Karpas-422 (cell line): ENCODE data around the gene SSMEM1. TPM values are rescaled to one million over a fixed set of nuclear protein-coding genes. Genes with fewer than 3 reads are reported as not detected.

Source experiments
- DNase-seq: peaks from one replicate; pipeline ENCODE4 v3.0.0-alpha.2; 2015
- H2AFZ ChIP-seq: fragments of 200-600 bp; sonication (generic); 2 replicates; pipeline ENCODE4 v1.6.1; 2014; ENCODE audit warnings: antibody characterized with exemption, low read length, mixed read lengths
- H3K27ac ChIP-seq: fragments of 200-600 bp; sonication (generic); 2 replicates; pipeline ENCODE4 v1.5.1; 2014; ENCODE audit warnings: mild to moderate bottlenecking, low read length, moderate library complexity
- H3K27me3 ChIP-seq: fragments of 200-600 bp; sonication (generic); 2 replicates; pipeline ENCODE4 v1.6.1; 2014; ENCODE audit warnings: low read length, mixed read lengths
- H3K36me3 ChIP-seq: fragments of 200-600 bp; sonication (generic); 2 replicates; pipeline ENCODE4 v1.6.1; 2014; ENCODE audit warnings: low read length, mixed read lengths; ENCODE audit not compliant: insufficient read depth
- H3K4me1 ChIP-seq: fragments of 200-600 bp; sonication (generic); 2 replicates; pipeline ENCODE4 v1.6.1; 2014; ENCODE audit warnings: mild to moderate bottlenecking, low read length, mixed read lengths
- H3K4me2 ChIP-seq: fragments of 200-600 bp; sonication (generic); 2 replicates; pipeline ENCODE4 v1.6.1; 2014; ENCODE audit warnings: low read length, low read depth, mild to moderate bottlenecking; ENCODE audit not compliant: poor library complexity, severe bottlenecking
- H3K4me3 ChIP-seq: fragments of 200-600 bp; sonication (generic); 2 replicates; pipeline ENCODE4 v1.5.1; 2014; ENCODE audit warnings: mild to moderate bottlenecking, antibody characterized with exemption, low read length, mixed read lengths
- H3K79me2 ChIP-seq: fragments of 200-600 bp; sonication (generic); 2 replicates; pipeline ENCODE4 v1.6.1; 2014; ENCODE audit warnings: mild to moderate bottlenecking, low read length, mixed read lengths
- H3K9ac ChIP-seq: fragments of 200-600 bp; sonication (generic); 2 replicates; pipeline ENCODE4 v1.6.0; 2014; ENCODE audit warnings: low read length
- H3K9me2 ChIP-seq: fragments of 200-600 bp; sonication (generic), shearing (Covaris generic); replicated peaks from 2 replicates; pipeline ENCODE4 v1.6.0; 2014; ENCODE audit warnings: mild to moderate bottlenecking, low read length, moderate library complexity; ENCODE audit not compliant: insufficient read depth
- H3K9me3 ChIP-seq: fragments of 300-700, 200-600 bp; sonication (generic); 2 replicates; pipeline ENCODE4 v1.6.1; 2014; ENCODE audit warnings: low read length, mixed read lengths
- H4K20me1 ChIP-seq: fragments of 200-600 bp; sonication (generic); 2 replicates; pipeline ENCODE4 v1.6.1; 2014; ENCODE audit warnings: mild to moderate bottlenecking, antibody characterized with exemption, low read length, low read depth; ENCODE audit not compliant: insufficient read depth
- total RNA-seq: library from RNA; depleted of rRNA; stranded (reverse); fragments of >200 nt; shearing (Covaris generic); gene quantifications from 2 replicates; pipeline ENCODE4 v1.2.3, GENCODE V29; 2014; ENCODE audit warnings: low replicate concordance

Gene SSMEM1
- total RNA-seq, 1 experiment from 2014 or later = not detected

DNA sequence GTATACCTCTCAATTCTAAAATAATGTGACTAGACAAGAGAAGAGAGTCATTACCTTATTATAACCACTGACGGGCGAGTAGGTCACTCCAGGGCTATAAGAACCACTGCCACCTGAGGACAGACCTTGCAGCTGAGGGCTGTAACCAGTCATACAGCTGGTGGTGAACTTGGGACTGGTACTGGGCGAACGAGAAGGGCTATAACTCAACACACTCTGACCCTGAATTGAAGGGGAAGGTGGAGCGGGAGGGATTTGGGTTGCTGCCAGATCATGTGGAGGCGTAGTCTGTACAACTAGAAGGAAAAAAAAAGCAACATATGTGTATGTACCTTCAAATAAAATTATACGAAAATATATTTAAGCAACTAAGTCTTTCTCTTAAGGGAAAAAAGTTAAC, 5.9 kb upstream of the SSMEM1 start:
- H2AFZ ChIP-seq = no peak overlapping the region
- no peak overlapping the region for H3K27ac ChIP-seq
- peaks cover 58% of the 10 kb centered on the region for H3K79me2 ChIP-seq
- no peak overlapping the region for H3K9ac ChIP-seq
- H3K4me3 ChIP-seq = no peak overlapping the region
- peaks cover 59% of the 10 kb centered on the region for H3K36me3 ChIP-seq
- H4K20me1 ChIP-seq = no peaks in the 10 kb centered on the region
- H3K4me1 ChIP-seq = peaks cover 17% of the 10 kb centered on the region
- H3K9me3 ChIP-seq = no peaks in the 10 kb centered on the region
- H3K27me3 ChIP-seq = no peaks in the 10 kb centered on the region
- DNase-seq = no peak
- H3K4me2 ChIP-seq = no peak overlapping the region
- no peaks in the 10 kb centered on the region for H3K9me2 ChIP-seq

DNA sequence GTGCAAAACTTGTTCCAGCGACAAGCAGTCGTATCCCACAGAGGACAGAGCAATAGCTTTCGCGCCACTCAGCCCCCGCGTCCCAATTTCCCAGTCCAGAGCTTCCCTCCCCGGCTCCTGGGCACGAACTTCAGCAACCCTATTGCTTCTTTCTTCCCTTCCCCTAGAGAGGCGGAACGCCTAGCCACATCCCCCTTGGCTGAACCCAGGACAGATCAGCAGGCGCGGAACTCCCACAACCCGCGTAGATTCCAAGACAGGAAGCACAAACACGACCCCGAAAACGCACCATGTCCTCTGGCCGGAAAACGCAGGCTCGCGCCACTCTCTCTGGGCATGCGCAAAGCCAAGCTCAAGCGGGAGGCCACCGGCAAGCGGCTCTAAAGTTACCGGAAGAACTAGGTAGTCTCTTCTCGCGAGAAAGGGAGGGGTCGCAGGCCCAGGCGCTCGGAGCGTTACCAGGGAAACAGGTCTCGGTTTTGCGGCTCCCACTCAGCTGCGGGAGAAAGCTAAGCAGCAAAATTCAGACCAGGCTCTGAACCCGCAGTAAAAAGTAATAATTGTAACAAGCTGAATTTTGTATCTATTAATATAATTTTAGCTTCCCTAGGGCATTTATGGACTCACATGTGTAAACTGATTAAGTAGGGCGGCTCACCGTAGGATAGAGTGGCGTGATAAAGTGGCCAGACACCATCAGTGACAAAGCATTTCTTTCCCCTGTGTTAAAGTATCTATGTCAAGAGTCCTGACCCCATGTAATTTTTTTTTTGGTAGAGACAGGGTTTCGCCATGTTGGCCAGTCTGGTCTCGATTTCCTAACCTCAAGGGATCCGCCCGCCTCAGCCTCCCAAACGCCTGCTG, 2.3 kb upstream of the SSMEM1 start, which contains the start of gene TMEM209:
Gene TMEM209 (minus strand): TSS at position 323 of the 864 bp plus-strand sequence. CDS start 31 bp downstream, at position 292.
- no peaks in the 10 kb centered on the region for H4K20me1 ChIP-seq
- peaks cover 40% of the 10 kb centered on the region for H3K79me2 ChIP-seq
- H3K9ac ChIP-seq = peak within 1 kb of the TSS; percentile 98
- peak within 1 kb of the TSS; percentile 99 for H3K4me3 ChIP-seq
- H3K9me2 ChIP-seq = no peaks in the 10 kb centered on the region
- peaks cover 31% of the 10 kb centered on the region for H3K36me3 ChIP-seq
- no peaks in the 10 kb centered on the region for H3K9me3 ChIP-seq
- peak within 1 kb of the TSS; percentile 78 for H3K27ac ChIP-seq
- H2AFZ ChIP-seq = peak within 1 kb of the TSS; percentile 91
- peaks cover 17% of the 10 kb centered on the region for H3K4me1 ChIP-seq
- no peaks in the 10 kb centered on the region for H3K27me3 ChIP-seq
- DNase-seq = peak; percentile 99
- peak within 1 kb of the TSS; percentile 82 for H3K4me2 ChIP-seq

DNA sequence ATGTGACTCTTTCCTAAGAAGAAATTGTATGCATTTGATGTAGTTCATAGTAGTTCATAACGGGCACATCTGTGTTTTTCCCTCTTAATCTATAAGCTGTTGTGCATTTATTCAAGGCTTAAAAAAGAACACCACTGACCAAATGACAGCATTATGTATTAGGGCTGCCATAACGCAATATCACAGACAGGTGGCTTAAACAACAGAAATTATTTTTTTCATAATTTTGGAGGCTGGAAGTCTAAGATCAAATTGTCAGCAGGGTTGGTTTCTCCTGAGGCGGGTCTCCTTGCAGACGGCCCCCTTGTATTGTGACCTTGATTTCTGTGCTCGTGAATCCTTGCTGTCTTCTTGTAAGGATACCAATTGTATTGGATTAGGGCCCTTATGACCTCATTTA, 627 bp upstream of the SSMEM1 start:
- Histone ChIP-seq H3K4me2 (no peak overlapping the region), H3K9me2 (no peaks in the 10 kb centered on the region), H3K4me3 (no peak overlapping the region), H3K27me3 (no peaks in the 10 kb centered on the region), H4K20me1 (no peaks in the 10 kb centered on the region), H3K9me3 (no peaks in the 10 kb centered on the region), H3K27ac (no peak overlapping the region), H3K79me2 (peaks cover 29% of the 10 kb centered on the region), H3K36me3 (peaks cover 17% of the 10 kb centered on the region), H2AFZ (peak overlapping the region; percentile 43; the same call in 1 of the 2 replicates), H3K9ac (no peak overlapping the region), H3K4me1 (peaks cover 17% of the 10 kb centered on the region)
- peak; percentile 44 for DNase-seq

DNA sequence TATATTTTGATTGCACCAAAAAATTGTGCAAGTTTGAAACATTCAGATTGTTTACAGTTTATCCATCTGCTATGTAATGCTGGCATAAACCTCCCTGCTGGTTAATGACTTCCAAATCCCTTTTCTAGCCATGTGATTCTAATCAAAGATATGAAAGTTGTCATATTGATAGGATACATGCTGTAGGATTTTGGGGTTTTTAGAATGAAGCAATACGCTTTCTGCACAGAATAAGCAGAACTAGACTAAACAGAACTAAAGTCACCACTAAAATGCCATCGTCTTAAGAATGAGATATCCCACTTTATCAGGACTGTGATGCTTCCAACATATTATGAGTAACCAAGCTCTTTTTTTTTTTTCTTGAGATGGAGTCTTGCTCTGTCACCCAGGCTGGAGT, 856 bp downstream of the SSMEM1 start:
- no peak overlapping the region for H3K4me3 ChIP-seq
- H3K27ac ChIP-seq = no peak overlapping the region
- H2AFZ ChIP-seq = no peak overlapping the region
- H3K9ac ChIP-seq = no peak overlapping the region
- H4K20me1 ChIP-seq = no peaks in the 10 kb centered on the region
- H3K4me1 ChIP-seq = peaks cover 17% of the 10 kb centered on the region
- H3K79me2 ChIP-seq = peaks cover 18% of the 10 kb centered on the region
- no peak overlapping the region for H3K4me2 ChIP-seq
- no peak for DNase-seq
- no peaks in the 10 kb centered on the region for H3K9me3 ChIP-seq
- no peaks in the 10 kb centered on the region for H3K27me3 ChIP-seq
- H3K36me3 ChIP-seq = peaks cover 5% of the 10 kb centered on the region
- no peaks in the 10 kb centered on the region for H3K9me2 ChIP-seq

DNA sequence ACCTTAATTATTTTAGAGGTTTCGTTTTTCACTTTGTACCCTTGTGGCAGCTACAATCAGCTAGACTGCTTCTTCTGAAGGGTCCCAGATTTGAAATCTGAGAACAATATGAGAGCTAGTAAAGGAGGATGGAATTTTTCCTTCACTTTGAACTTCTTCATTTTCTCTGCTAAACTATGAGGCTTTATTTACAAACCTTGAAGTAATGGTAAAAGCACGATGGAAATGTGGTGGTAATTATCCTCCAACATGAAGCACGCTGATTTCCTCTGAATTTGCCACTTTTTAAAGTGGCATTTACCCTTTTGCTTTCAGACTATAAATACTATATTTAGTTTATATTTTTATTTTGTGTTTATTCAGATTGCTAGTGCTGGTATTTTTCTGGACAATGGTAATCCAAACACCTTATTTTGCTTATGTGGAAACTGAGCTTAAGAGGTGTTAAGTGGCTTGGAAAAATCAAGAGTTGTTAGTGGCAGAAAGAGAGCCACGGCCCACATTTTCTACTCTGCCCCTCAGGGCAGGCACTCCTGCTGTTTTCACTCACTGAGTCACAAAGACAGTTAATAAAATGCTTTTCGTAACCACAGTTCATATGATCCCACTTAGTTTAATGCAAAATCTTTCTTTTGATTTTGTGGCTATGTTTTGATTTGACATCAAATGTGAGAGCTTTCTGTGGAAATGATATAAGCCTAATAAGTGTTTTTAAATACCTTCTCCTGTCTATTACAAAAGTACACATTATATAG, 2.7 kb downstream of the SSMEM1 start:
- Histone ChIP-seq H3K4me3 (no peak overlapping the region), H3K4me2 (no peak overlapping the region), H3K27ac (no peak overlapping the region), H3K9me2 (no peaks in the 10 kb centered on the region), H3K36me3 (no peaks in the 10 kb centered on the region), H3K4me1 (peaks cover 5% of the 10 kb centered on the region), H3K79me2 (no peaks in the 10 kb centered on the region), H2AFZ (peak overlapping the region; percentile 39; the same call in 1 of the 2 replicates), H3K9ac (no peak overlapping the region), H4K20me1 (no peaks in the 10 kb centered on the region), H3K27me3 (no peaks in the 10 kb centered on the region), H3K9me3 (no peaks in the 10 kb centered on the region)
- DNase-seq = no peak

DNA sequence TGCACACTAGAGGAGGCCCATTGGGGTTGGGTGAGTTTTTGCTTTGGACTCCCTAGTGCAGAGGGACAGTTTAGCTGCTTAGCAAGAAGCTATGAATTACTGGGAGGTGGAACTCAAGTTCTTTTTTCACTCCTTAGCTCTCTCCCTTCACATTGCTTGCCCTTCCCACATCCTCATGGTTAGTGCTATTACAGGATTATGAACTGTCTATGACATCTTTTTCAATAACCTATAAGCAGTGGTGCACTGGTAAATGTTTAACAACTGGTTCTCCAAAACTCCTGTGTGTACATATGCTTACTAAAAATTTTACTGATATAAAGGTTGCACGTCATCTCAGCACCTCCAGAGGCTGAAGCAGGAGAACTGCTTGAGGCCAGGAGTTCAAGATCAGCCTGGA, 6.2 kb downstream of the SSMEM1 start:
- no peak for DNase-seq
- Histone ChIP-seq H4K20me1 (no peaks in the 10 kb centered on the region), H3K4me3 (no peak overlapping the region), H3K27me3 (no peaks in the 10 kb centered on the region), H3K36me3 (no peaks in the 10 kb centered on the region), H3K9me2 (no peaks in the 10 kb centered on the region), H3K4me2 (no peak overlapping the region), H3K79me2 (no peaks in the 10 kb centered on the region), H3K9me3 (no peaks in the 10 kb centered on the region), H3K4me1 (no peaks in the 10 kb centered on the region), H2AFZ (no peak overlapping the region), H3K27ac (no peak overlapping the region), H3K9ac (no peak overlapping the region)

DNA sequence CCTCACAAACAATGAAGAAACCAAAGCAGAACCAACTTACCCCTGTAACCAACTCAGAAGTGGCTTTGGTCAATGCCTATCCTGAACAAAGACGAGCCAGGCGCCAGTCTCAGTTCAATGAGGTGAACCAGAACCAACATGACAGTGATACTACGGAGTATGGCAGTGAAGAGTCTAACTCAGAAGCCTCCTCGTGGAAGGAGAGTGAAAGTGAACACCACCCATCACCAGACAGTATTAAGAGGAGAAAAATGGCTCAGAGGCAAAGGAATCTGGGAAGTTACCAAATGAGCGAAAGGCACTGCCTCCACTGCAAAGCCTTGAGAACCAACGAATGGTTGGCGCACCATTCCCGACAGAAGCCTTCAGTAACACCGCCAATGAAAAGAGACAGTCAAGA, 8.4 kb downstream of the SSMEM1 start:
- no peaks in the 10 kb centered on the region for H3K4me1 ChIP-seq
- H3K36me3 ChIP-seq = no peaks in the 10 kb centered on the region
- DNase-seq = no peak
- H3K4me2 ChIP-seq = no peak overlapping the region
- H3K27ac ChIP-seq = no peak overlapping the region
- H3K9ac ChIP-seq = no peak overlapping the region
- no peaks in the 10 kb centered on the region for H3K27me3 ChIP-seq
- no peaks in the 10 kb centered on the region for H3K79me2 ChIP-seq
- no peak overlapping the region for H2AFZ ChIP-seq
- H4K20me1 ChIP-seq = no peaks in the 10 kb centered on the region
- H3K9me3 ChIP-seq = no peaks in the 10 kb centered on the region
- H3K4me3 ChIP-seq = no peak overlapping the region
- H3K9me2 ChIP-seq = no peaks in the 10 kb centered on the region

DNA sequence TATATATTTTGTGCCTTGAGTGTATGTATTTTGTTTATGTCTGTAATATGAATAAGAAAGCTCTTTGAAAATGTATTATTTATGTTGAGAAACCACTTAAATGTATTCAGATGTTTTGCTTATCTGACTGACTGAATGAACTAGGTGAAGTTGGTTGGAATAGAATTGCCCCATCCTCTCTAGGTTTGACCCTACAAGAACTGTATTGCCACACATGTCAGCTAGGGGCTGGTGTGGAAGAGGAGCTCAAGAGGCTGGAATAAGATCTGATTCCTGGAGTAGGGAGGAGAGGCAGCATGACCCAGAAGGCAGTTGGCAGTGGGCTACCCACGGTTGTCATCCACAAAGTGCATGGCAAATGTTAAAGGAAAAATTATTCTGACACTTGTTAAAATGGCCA, 9.1 kb downstream of the SSMEM1 start:
- no peak overlapping the region for H3K9ac ChIP-seq
- H3K27ac ChIP-seq = no peak overlapping the region
- H3K4me2 ChIP-seq = no peak overlapping the region
- no peaks in the 10 kb centered on the region for H3K9me3 ChIP-seq
- H3K79me2 ChIP-seq = no peaks in the 10 kb centered on the region
- H3K4me1 ChIP-seq = no peaks in the 10 kb centered on the region
- H3K36me3 ChIP-seq = no peaks in the 10 kb centered on the region
- DNase-seq = no peak
- H3K4me3 ChIP-seq = no peak overlapping the region
- H2AFZ ChIP-seq = no peak overlapping the region
- H4K20me1 ChIP-seq = no peaks in the 10 kb centered on the region
- H3K27me3 ChIP-seq = no peaks in the 10 kb centered on the region
- H3K9me2 ChIP-seq = no peaks in the 10 kb centered on the region
